Kidney glomerular epithelial cell (primary cell): ENCODE data around the gene ARMC2.

Experiments used
- DNase-seq: peaks from one replicate; lab custom pipeline; 2025; lab: John Stamatoyannopoulos, UW

The ARMC2 gene

GRCh38 chr6:108988296-108988695 is 140.1 kb downstream of the ARMC2 start:
- DNase-seq, result peak; percentile 13

GRCh38 chr6:108988765-108989164 is 140.5 kb downstream of the ARMC2 start:
- no peak for DNase-seq

- DNase-seq, result no peak
Observed at GRCh38 chr6:108989700-108990099, 141.5 kb downstream of the ARMC2 start.

GRCh38 chr6:108993876-108994275 is 145.7 kb downstream of the ARMC2 start:
- DNase-seq, result no peak

GRCh38 chr6:108995296-108995695 is 147.1 kb downstream of the ARMC2 start:
- DNase-seq, result no peak

GRCh38 chr6:108996208-108996607 is 148.0 kb downstream of the ARMC2 start:
- no peak for DNase-seq

GRCh38 chr6:108998485-108998884 is 150.3 kb downstream of the ARMC2 start:
- DNase-seq, result no peak

GRCh38 chr6:108999428-108999827 is 151.2 kb downstream of the ARMC2 start:
- DNase-seq, result no peak

- no peak for DNase-seq
Observed at GRCh38 chr6:109000289-109000688, 152.1 kb downstream of the ARMC2 start.

GRCh38 chr6:109001291-109001894 is 153.2 kb downstream of the ARMC2 start:
- no peak for DNase-seq

- DNase-seq, result no peak
Observed at GRCh38 chr6:109002051-109002697, 154.0 kb downstream of the ARMC2 start.

GRCh38 chr6:109002882-109003281 is 154.7 kb downstream of the ARMC2 start:
- no peak for DNase-seq

GRCh38 chr6:109006818-109007217 is 158.6 kb downstream of the ARMC2 start:
- DNase-seq, result no peak

- no peak for DNase-seq
Observed at GRCh38 chr6:109007521-109007920, 159.3 kb downstream of the ARMC2 start.

- DNase-seq, result no peak
Observed at GRCh38 chr6:109008054-109008453, 159.8 kb downstream of the ARMC2 start.

GRCh38 chr6:109008537-109009235 is 160.5 kb downstream of the ARMC2 start:
- peak; percentile 27 for DNase-seq

GRCh38 chr6:109009236-109009961 is 161.2 kb downstream of the ARMC2 start:
- DNase-seq, result peak; percentile 90

- no peak for DNase-seq
Observed at GRCh38 chr6:109009962-109010704, 161.9 kb downstream of the ARMC2 start.

- no peak for DNase-seq
Observed at GRCh38 chr6:109010705-109011102, 162.5 kb downstream of the ARMC2 start.

- no peak for DNase-seq
Observed at GRCh38 chr6:109013656-109014305, 165.6 kb downstream of the ARMC2 start.

- DNase-seq, result no peak
Observed at GRCh38 chr6:109014606-109015005, 166.4 kb downstream of the ARMC2 start.
